HepG2 (cell line): Measurements from ENCODE around the gene CSKMT. TPM values are rescaled to one million over a fixed set of nuclear protein-coding genes. Genes with fewer than 3 reads are reported as not detected.

Experiments
- FLYWCH1 ChIP-seq: sonication (generic); formaldehyde crosslinking; IDR thresholded peaks from 2 replicates; pipeline ENCODE4 v1.8.1; 2023; ENCODE audit warnings: mild to moderate bottlenecking, missing genetic modification reagents
- GTF2F1 ChIP-seq: fragments of 150-350 bp; IDR thresholded peaks from 2 replicates; pipeline ENCODE4 v1.6.1; 2014; ENCODE audit warnings: low read length
- KDM3A ChIP-seq: IDR thresholded peaks from 2 replicates; pipeline ENCODE4 v1.6.1; 2018; ENCODE audit warnings: low read depth, missing compliant biosample characterization
- MIER2 ChIP-seq: IDR thresholded peaks from 2 replicates; pipeline ENCODE4 v1.6.1; 2016; ENCODE audit warnings: missing biosample characterization, missing genetic modification reagents
- NCOA1 ChIP-seq: sonication (generic); formaldehyde crosslinking; IDR thresholded peaks from 2 replicates; pipeline ENCODE4 v1.9.0; 2021; ENCODE audit warnings: missing genetic modification reagents
- NCOA5 ChIP-seq: sonication (generic); formaldehyde crosslinking; IDR thresholded peaks from 2 replicates; pipeline ENCODE4 v1.4.0; 2020; ENCODE audit warnings: missing genetic modification reagents
- NPAS2 ChIP-seq: sonication (generic); formaldehyde crosslinking; IDR thresholded peaks from 2 replicates; pipeline ENCODE4 v1.8.0; 2022; ENCODE audit warnings: mild to moderate bottlenecking, missing genetic modification reagents, borderline replicate concordance
- NRL ChIP-seq: sonication (generic); formaldehyde crosslinking; IDR thresholded peaks from 2 replicates; pipeline ENCODE4 v1.5.0; 2020; ENCODE audit warnings: missing genetic modification reagents, mild to moderate bottlenecking, moderate library complexity, borderline replicate concordance
- SAFB2 ChIP-seq: sonication (generic); formaldehyde crosslinking; IDR thresholded peaks from 2 replicates; pipeline ENCODE4 v1.5.1; 2020; ENCODE audit warnings: missing genetic modification reagents, low read depth, mild to moderate bottlenecking, borderline replicate concordance
- SP1 ChIP-seq, 2 experiments: fragments of 450-650 bp in 1 of 2; sonication (generic) in 1 of 2; formaldehyde crosslinking in 1 of 2; IDR thresholded peaks; 2 replicates each; pipeline versions ENCODE4 v1.4.0 to v1.6.1; 2016 to 2020; ENCODE audit warnings: missing genetic modification reagents in 1 of 2
- ZNF207 ChIP-seq: fragments of 450-650 bp; IDR thresholded peaks from 2 replicates; pipeline ENCODE4 v1.6.1; 2016; ENCODE audit warnings: antibody characterized with exemption, borderline replicate concordance
- ZNF530 ChIP-seq: sonication (generic); formaldehyde crosslinking; IDR thresholded peaks from 2 replicates; pipeline ENCODE4 v1.5.0; 2020; ENCODE audit warnings: low read depth, mild to moderate bottlenecking, missing genetic modification reagents
- ZNF878 ChIP-seq: sonication (generic); formaldehyde crosslinking; IDR thresholded peaks from 2 replicates; pipeline ENCODE4 v1.8.1; 2023; ENCODE audit warnings: mild to moderate bottlenecking, missing genetic modification reagents, moderate library complexity
- polyA plus RNA-seq, 8 experiments: library from polyadenylated mRNA; depleted of rRNA in 3 of 8; stranded (reverse) in 7 of 8; unstranded in 1 of 8; fragments of >200 nt; fragmentation: Illumina TruSeq in 4 of 8; extraction: Trizol in 4 of 8; gene quantifications; 2 replicates each; pipeline versions ENCODE4 v1.2.1 to v1.2.3, GENCODE V29; 2011 to 2016; ENCODE audit warnings: low read depth in 4 of 8, missing spikeins in 1 of 8, mixed read lengths in 1 of 8; ENCODE audit not compliant: insufficient read depth in 1 of 8
- total RNA-seq, 5 experiments: library from RNA; depleted of rRNA; stranded (reverse); fragments of >200 nt; fragmentation: Illumina TruSeq; extraction: Trizol; gene quantifications; 2 replicates each; pipeline ENCODE4 v1.2.3, GENCODE V29; 2016; ENCODE audit warnings: low read depth in 1 of 5
- TF ChIP-seq, protein P1 (sequence below), 2 experiments: sonication (generic) in 1 of 2; formaldehyde crosslinking in 1 of 2; IDR thresholded peaks; 2 replicates each; pipeline versions ENCODE4 v1.6.1 to v1.9.0; 2014 to 2022; ENCODE audit warnings: antibody characterized with exemption in 1 of 2, borderline replicate concordance in 1 of 2, inconsistent platforms in 1 of 2, low read depth in 1 of 2, missing genetic modification reagents in 1 of 2
- TF ChIP-seq, protein P2 (sequence below): sonication (generic); formaldehyde crosslinking; IDR thresholded peaks from 2 replicates; pipeline ENCODE4 v1.4.0; 2020; ENCODE audit warnings: mild to moderate bottlenecking, missing genetic modification reagents
- TF ChIP-seq, protein P3 (sequence below): sonication (generic); formaldehyde crosslinking; IDR thresholded peaks from 2 replicates; pipeline ENCODE4 v1.5.0; 2020; ENCODE audit warnings: mild to moderate bottlenecking, missing genetic modification reagents

Gene CSKMT
- total and polyA plus RNA-seq, 2 of the 13 experiments (the other 11 are each of a cell fraction or from before 2014, with no cell fraction given) = 7.6 to 31.8 TPM

- TF ChIP-seq, protein P1, sequence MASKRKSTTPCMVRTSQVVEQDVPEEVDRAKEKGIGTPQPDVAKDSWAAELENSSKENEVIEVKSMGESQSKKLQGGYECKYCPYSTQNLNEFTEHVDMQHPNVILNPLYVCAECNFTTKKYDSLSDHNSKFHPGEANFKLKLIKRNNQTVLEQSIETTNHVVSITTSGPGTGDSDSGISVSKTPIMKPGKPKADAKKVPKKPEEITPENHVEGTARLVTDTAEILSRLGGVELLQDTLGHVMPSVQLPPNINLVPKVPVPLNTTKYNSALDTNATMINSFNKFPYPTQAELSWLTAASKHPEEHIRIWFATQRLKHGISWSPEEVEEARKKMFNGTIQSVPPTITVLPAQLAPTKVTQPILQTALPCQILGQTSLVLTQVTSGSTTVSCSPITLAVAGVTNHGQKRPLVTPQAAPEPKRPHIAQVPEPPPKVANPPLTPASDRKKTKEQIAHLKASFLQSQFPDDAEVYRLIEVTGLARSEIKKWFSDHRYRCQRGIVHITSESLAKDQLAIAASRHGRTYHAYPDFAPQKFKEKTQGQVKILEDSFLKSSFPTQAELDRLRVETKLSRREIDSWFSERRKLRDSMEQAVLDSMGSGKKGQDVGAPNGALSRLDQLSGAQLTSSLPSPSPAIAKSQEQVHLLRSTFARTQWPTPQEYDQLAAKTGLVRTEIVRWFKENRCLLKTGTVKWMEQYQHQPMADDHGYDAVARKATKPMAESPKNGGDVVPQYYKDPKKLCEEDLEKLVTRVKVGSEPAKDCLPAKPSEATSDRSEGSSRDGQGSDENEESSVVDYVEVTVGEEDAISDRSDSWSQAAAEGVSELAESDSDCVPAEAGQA (IDR thresholded peaks at IDR 0.05; ENCODE audit: low read depth) = no peak
- TF ChIP-seq, protein P1 (CRISPR knock-in tag; IDR thresholded peaks at IDR 0.05; ENCODE audit: borderline replicate concordance) = no peak
- TF ChIP-seq FLYWCH1 (CRISPR knock-in tag) = no peak
- 0 out of 2 replicates have a peak, but pooled peaks have one; percentile 18 for TF ChIP-seq ZNF878
- no peak for TF ChIP-seq NRL (CRISPR knock-in tag)
- TF ChIP-seq MIER2 (CRISPR knock-in tag) = no peak
- TF ChIP-seq, protein P2, sequence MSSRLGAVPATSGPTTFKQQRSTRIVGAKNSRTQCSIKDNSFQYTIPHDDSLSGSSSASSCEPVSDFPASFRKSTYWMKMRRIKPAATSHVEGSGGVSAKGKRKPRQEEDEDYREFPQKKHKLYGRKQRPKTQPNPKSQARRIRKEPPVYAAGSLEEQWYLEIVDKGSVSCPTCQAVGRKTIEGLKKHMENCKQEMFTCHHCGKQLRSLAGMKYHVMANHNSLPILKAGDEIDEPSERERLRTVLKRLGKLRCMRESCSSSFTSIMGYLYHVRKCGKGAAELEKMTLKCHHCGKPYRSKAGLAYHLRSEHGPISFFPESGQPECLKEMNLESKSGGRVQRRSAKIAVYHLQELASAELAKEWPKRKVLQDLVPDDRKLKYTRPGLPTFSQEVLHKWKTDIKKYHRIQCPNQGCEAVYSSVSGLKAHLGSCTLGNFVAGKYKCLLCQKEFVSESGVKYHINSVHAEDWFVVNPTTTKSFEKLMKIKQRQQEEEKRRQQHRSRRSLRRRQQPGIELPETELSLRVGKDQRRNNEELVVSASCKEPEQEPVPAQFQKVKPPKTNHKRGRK (CRISPR knock-in tag) = no peak
- no peak for TF ChIP-seq ZNF530 (CRISPR knock-in tag)
- no peak for TF ChIP-seq GTF2F1
- no peak for TF ChIP-seq SAFB2 (CRISPR knock-in tag)
- TF ChIP-seq KDM3A (CRISPR knock-in tag) = no peak
- no peak for TF ChIP-seq SP1 (IDR thresholded peaks at IDR 0.05)
- no peak for TF ChIP-seq SP1 (CRISPR knock-in tag; IDR thresholded peaks at IDR 0.05)
- TF ChIP-seq NCOA5 (CRISPR knock-in tag) = no peak
- no peak for TF ChIP-seq ZNF207
- no peak for TF ChIP-seq NPAS2
- no peak for TF ChIP-seq NCOA1 (CRISPR knock-in tag)
- TF ChIP-seq, protein P3, sequence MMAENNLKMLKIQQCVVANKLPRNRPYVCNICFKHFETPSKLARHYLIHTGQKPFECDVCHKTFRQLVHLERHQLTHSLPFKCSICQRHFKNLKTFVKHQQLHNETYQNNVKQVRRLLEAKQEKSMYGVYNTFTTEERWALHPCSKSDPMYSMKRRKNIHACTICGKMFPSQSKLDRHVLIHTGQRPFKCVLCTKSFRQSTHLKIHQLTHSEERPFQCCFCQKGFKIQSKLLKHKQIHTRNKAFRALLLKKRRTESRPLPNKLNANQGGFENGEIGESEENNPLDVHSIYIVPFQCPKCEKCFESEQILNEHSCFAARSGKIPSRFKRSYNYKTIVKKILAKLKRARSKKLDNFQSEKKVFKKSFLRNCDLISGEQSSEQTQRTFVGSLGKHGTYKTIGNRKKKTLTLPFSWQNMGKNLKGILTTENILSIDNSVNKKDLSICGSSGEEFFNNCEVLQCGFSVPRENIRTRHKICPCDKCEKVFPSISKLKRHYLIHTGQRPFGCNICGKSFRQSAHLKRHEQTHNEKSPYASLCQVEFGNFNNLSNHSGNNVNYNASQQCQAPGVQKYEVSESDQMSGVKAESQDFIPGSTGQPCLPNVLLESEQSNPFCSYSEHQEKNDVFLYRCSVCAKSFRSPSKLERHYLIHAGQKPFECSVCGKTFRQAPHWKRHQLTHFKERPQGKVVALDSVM = 0 out of 2 replicates have a peak, but pooled peaks have one; percentile 23
Measured at GRCh38 chr11:62622476-62623089, 42.5 kb upstream of the CSKMT start (continued).
